HG03378 (cell line): Measurements from ENCODE around the gene BCAP31.
"Not testable (repeated sequence)": the region's sequence is repeated elsewhere in the genome, so short reads cannot be mapped to it uniquely, and the experiment has no call there.

ENCODE experiments used
- ATAC-seq: cut with Tn5 transposase; IDR thresholded peaks from one replicate; pipeline ENCODE4 v1.9.1; 2021; ENCODE audit warnings: mild to moderate bottlenecking, moderate library complexity; ENCODE audit not compliant: unreplicated experiment

The BCAP31 gene

DNA sequence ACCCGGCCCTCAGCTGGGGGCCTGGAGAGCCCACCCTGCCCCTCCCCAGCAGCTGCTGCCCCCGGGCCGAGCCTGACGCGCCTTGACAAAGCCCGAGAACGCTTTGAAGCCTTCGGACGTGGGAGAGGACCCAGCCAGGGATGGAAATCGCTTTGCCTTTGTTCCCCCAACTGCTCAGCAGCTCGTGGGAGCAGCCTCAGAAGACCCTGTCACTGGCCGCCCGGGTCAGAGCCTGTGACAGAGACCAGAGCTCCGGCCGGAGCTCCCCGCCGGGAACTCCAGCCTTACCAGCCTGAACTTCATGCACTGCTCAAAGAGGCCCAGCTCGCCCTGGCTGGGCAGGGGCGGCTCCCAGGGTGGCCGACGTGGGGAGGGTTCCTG is 39.0 kb downstream of the BCAP31 start:
- no peak for ATAC-seq

DNA sequence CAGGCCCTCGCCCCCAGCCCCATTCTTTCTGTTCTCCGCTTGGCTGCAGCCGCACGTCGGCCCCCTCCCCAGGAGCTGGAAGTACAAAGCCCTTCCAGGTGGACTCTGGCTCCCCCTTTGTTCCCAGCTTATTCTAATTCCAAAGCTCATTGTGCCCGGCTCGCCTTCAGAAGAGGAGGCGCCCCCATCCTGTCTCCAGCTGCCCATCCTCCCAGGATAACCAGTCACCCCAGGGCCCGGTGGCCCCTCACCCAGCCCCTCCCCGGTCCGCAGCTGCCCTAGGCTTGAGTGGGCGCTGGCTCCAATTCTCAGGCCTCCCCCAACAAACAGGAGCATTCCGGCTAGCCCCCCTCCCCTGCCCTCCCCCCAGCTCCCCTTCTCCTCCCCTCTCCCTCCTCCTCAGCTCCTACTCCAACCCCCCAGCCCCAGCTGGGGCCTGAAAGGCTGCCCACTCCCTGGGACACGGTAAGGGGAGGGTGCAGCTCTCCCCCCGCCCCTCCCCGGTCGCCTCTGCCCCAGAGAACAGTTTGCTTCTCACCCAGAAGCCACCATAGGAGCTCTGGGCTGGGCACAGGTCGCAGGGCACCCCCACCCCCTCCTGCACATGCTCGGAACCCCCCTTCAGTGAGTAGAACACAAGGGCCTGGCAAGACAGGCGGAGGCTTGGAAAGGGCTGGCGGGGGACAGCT is 39.6 kb downstream of the BCAP31 start:
- no peak for ATAC-seq

DNA sequence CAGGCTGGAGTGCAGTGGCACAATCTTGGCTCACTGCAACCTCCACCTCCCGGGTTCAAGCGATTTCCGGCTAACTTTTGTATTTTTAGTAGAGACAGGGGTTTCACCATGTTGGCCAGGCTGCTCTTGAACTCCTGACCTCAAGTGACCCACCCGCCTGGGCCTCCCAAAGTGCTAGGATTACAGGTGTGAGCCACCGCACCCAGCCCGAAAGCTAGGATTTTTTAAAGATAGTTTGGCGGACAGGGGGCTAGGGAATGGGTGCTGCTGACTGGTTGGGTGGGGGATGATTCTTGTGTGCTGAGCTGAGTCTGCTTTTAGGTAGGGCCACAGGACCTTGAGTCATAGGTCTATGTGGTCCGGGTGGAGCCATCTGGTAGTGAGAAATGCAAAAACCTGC is 40.7 kb downstream of the BCAP31 start:
- not testable (repeated sequence) for ATAC-seq

GRCh38 chrX:153681175-153681574 is 43.0 kb downstream of the BCAP31 start:
- ATAC-seq = no peak

GRCh38 chrX:153674219-153674851 is 49.9 kb downstream of the BCAP31 start:
- ATAC-seq = no peak

DNA sequence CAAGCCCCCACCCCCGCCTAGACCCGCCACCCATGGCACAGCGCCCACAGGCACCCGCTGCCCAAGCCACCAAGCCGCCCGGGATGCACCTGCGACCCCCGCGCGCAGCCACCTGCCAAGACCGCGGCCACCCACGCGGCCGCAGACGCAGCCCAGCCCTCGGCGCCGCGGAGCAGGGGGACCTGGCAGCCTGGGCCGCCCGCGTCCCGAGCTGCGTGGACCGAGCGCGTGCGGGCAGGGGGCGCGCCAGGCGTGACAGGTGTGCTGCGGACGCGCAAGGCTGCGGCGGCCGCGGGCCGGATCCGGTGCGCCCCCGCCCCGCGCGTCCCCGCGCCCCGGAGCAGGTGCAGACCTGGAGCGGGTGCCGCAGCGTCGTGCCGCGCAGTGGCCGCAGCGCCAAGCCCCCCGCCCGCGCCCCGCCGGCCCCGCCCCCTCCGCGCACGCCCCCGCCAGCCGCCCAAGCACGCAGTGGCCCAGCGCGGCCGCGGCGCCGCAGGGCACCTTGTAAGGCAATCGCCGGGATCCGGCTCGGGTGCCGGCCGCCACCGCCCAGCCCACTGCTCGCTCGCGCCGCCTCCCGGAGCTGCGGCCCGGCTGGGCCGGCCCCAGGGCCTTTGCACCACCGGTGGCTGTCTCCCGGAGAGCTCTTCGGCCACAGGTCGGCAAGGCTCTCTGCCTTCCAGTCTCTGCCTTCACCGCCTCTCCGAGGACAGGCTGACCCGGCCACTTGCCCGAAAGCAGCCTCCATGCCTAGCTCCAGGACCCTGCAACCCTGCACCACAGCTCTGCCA is 50.6 kb downstream of the BCAP31 start, which contains the start of gene PNCK:
PNCK (minus strand) TSS at position 386 of the 791 bp plus-strand sequence. CDS start 737 bp downstream, outside the sequence.
- ATAC-seq = no peak

DNA sequence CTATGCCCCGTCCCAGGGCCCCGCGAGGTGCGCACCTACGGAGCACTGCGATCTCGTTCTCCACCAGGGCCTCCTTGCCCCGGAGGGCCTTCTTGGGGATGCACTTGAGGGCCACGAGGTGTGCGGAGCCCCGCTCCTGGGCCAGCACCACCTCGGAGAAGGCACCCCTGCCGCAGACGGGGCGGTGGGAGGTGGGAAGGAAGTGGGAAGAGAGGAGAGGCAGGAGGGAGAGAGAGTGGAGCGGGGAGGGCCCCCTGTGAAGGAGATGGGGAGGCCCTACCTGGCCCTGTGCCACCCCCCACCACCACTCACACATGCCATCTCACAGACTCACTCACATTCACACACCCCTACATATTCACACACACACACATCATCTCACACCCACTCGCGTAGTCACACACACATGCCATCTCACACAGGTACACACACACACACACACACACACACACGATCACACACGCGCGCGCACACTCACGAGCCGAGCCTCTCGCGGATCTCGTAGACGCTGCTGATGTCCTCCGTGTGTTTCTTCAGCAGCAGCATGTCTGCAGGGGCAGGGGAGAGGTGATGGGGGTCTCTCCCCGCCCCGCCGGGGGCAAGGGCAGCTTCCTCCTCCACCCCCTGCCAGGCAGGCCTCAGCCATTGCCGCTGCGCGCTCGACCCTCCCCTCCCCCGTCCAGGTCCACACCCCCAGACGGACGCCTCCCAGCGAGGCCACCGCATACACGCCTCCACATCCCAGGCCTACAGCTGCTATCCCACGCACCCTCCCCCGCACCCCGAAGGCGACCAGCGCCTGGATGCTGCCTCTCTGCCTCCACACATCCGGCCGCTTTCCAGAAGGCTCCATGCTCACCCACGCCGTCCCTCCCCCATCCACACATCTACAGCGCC is 51.4 kb downstream of the BCAP31 start:
- ATAC-seq = no peak

DNA sequence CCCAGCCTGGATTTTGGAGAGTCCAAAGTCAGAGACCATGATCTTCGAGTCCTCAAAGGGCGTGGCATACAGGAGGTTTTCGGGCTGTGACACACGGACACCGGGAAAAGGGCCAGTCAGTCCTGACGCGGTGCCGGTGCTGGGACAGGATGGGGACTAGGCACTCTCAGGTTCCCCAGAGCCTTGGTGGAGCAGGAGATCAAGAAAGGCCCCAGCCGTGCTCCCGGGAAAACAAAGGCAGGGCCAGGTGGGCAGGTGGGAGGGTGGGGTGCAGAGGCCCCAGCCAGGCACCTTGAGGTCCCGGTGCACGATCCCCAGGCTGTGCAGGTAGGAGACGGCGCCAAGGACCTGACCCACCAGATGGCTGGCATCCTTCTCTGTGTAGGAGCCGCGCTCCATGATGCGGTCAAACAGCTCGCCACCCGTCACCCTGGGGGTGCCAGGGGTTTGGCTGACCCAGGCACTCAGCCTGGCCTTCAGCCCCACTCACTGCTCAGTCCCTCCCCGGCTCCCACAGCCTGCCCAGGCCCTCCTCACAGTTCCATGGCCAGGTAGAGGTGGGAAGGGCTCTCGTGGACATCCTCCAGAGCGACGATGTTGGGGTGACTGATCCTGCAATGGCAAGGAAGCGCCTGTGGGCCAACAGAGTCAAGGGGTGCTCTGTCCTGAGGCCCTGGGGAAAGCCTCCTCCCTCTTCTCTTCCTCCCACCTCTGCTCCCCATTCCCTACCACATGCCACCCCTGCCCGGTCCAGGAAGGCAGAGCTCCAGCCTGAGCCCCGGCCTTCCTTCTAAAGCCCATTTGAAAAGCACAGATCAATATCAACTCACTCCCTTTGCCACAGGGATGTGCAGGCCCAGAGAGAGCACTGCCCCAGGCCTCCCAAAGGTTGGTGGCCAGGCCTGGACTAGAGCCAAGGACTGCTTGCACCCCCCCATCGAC is 52.3 kb downstream of the BCAP31 start:
- ATAC-seq = no peak

GRCh38 chrX:153670748-153671588 is 53.2 kb downstream of the BCAP31 start:
- ATAC-seq = no peak

GRCh38 chrX:153669901-153670731 is 54.1 kb downstream of the BCAP31 start:
- ATAC-seq = no peak

GRCh38 chrX:153669174-153669890 is 54.9 kb downstream of the BCAP31 start:
- ATAC-seq = no peak

- ATAC-seq = no peak
These were observed 55.6 kb downstream of the BCAP31 start for GRCh38 chrX:153668423-153669173.

- no peak for ATAC-seq
These were observed 56.2 kb downstream of the BCAP31 start for GRCh38 chrX:153667956-153668396.

- no peak for ATAC-seq
These were observed 56.8 kb downstream of the BCAP31 start for GRCh38 chrX:153667281-153667955.

GRCh38 chrX:153665726-153666306 is 58.4 kb downstream of the BCAP31 start:
- ATAC-seq = no peak

GRCh38 chrX:153662266-153662665 is 61.9 kb downstream of the BCAP31 start:
- no peak for ATAC-seq
